Measurements from ENCODE around the gene MBOAT2.
"Not testable (repeated sequence)": the region's sequence is repeated elsewhere in the genome, so short reads cannot be mapped to it uniquely, and the experiment has no call there.

Gene MBOAT2

GRCh38 chr2:9003616-9004337, at the start of gene MBOAT2:
MBOAT2 (minus strand) TSS chr2:9003684; CDS start chr2:9003614, 70 bp downstream.
- DNase-seq (ENCODE audit: low read depth) = peak; percentile 74

GRCh38 chr2:9052821-9053533, 49.5 kb upstream of the MBOAT2 start:
- no peak for DNase-seq (ENCODE audit: low read depth)

- DNase-seq (ENCODE audit: low read depth) = not testable (repeated sequence)
Observed at GRCh38 chr2:9051451-9051850, 48.0 kb upstream of the MBOAT2 start.

GRCh38 chr2:9050122-9050809, 46.8 kb upstream of the MBOAT2 start:
- DNase-seq (ENCODE audit: low read depth) = no peak

- no peak for DNase-seq (ENCODE audit: low read depth)
Observed at GRCh38 chr2:9045595-9045994, 42.1 kb upstream of the MBOAT2 start.

- not testable (repeated sequence) for DNase-seq (ENCODE audit: low read depth)
Observed at GRCh38 chr2:9043491-9043890, 40.0 kb upstream of the MBOAT2 start.

- DNase-seq (ENCODE audit: low read depth) = no peak
Observed at GRCh38 chr2:9037166-9037565, 33.7 kb upstream of the MBOAT2 start.

- DNase-seq (ENCODE audit: low read depth) = no peak
Observed at GRCh38 chr2:9033385-9034168, 30.1 kb upstream of the MBOAT2 start.

GRCh38 chr2:9032536-9033255, 29.2 kb upstream of the MBOAT2 start:
- DNase-seq (ENCODE audit: low read depth) = no peak

GRCh38 chr2:9032121-9032520, 28.6 kb upstream of the MBOAT2 start:
- no peak for DNase-seq (ENCODE audit: low read depth)

GRCh38 chr2:9031246-9031645, 27.8 kb upstream of the MBOAT2 start:
- DNase-seq (ENCODE audit: low read depth) = no peak

GRCh38 chr2:9030841-9031240, 27.4 kb upstream of the MBOAT2 start:
- no peak for DNase-seq (ENCODE audit: low read depth)

GRCh38 chr2:9030190-9030589, 26.7 kb upstream of the MBOAT2 start:
- no peak for DNase-seq (ENCODE audit: low read depth)

- DNase-seq (ENCODE audit: low read depth) = no peak
Observed at GRCh38 chr2:9029721-9030120, 26.2 kb upstream of the MBOAT2 start.

GRCh38 chr2:9027884-9028283, 24.4 kb upstream of the MBOAT2 start:
- no peak for DNase-seq (ENCODE audit: low read depth)

GRCh38 chr2:9025746-9026145, 22.3 kb upstream of the MBOAT2 start:
- no peak for DNase-seq (ENCODE audit: low read depth)

- no peak for DNase-seq (ENCODE audit: low read depth)
Observed at GRCh38 chr2:9024575-9024974, 21.1 kb upstream of the MBOAT2 start.

GRCh38 chr2:9021563-9022211, 18.2 kb upstream of the MBOAT2 start:
- DNase-seq (ENCODE audit: low read depth) = no peak

GRCh38 chr2:9020267-9020666, 16.8 kb upstream of the MBOAT2 start:
- no peak for DNase-seq (ENCODE audit: low read depth)

- DNase-seq (ENCODE audit: low read depth) = no peak
Observed at GRCh38 chr2:9018534-9018933, 15.1 kb upstream of the MBOAT2 start.

- DNase-seq (ENCODE audit: low read depth) = no peak
Observed at GRCh38 chr2:9018109-9018508, 14.6 kb upstream of the MBOAT2 start.
